Measurements from ENCODE around the gene CSRP1.

- TF ChIP-seq CTCF (IDR thresholded peaks at IDR 0.05; ENCODE audit: insufficient read depth, low read length, poor library complexity, severe bottlenecking): no peak
- TF ChIP-seq EZH2phosphoT487 (conservative IDR thresholded peaks at IDR 0.05; ENCODE audit: low read length): no peak
Measured at GRCh38 chr1:201538612-201539551, 32.0 kb upstream of the CSRP1 start, which contains the start of gene NAV1.
